Left ventricle myocardium inferior (tissue), 1 donor: ENCODE results near the gene AASDHPPT. TPM values are rescaled to one million over a fixed set of nuclear protein-coding genes. Genes with fewer than 3 reads are reported as not detected.

Source experiments
- DNase-seq: peaks from one replicate; pipeline ENCODE4 v3.0.0-alpha.2; 2020
- H3K27ac ChIP-seq: fragments of 200-600 bp; replicated peaks from 2 replicates; pipeline ENCODE4 v1.8.0; 2021
- H3K27me3 ChIP-seq: fragments of 200-600 bp; 2 replicates; pipeline ENCODE4 v1.8.0; 2021; ENCODE audit warnings: low read depth
- H3K36me3 ChIP-seq: fragments of 200-600 bp; 2 replicates; pipeline ENCODE4 v1.8.0; 2021
- H3K4me1 ChIP-seq: fragments of 200-600 bp; 2 replicates; pipeline ENCODE4 v1.8.0; 2021
- H3K4me3 ChIP-seq: fragments of 200-600 bp; 2 replicates; pipeline ENCODE4 v1.8.0; 2021; ENCODE audit warnings: mild to moderate bottlenecking, moderate library complexity
- H3K9me3 ChIP-seq: fragments of 200-600 bp; replicated peaks from 2 replicates; pipeline ENCODE4 v1.8.0; 2021
- intact Hi-C: fragments of 100-400 bp; cut with micrococcal nuclease; formaldehyde crosslinking; loops from one replicate; pipeline ENCODE4 v1.11.0; 2022
- total RNA-seq: library from RNA; stranded (reverse); fragmentation: NEBNext Ultra II Directional; extraction: Animal tissue kit (Norgen Biotek cat#: 25700); gene quantifications from one replicate; pipeline ENCODE4 v1.2.1, GENCODE V29; 2021
- TF ChIP-seq, protein P1 (sequence below): fragments of 200-600 bp; IDR thresholded peaks from 2 replicates; pipeline ENCODE4 v1.8.0; 2021; ENCODE audit warnings: antibody characterized with exemption, mild to moderate bottlenecking, borderline replicate concordance
- donor health status: DM: no; HTN: yes; CAD: no; lungs with severe emphysema.

AASDHPPT gene
- total RNA-seq, 1 donor from 2014 or later, result 31.1 TPM

DNA sequence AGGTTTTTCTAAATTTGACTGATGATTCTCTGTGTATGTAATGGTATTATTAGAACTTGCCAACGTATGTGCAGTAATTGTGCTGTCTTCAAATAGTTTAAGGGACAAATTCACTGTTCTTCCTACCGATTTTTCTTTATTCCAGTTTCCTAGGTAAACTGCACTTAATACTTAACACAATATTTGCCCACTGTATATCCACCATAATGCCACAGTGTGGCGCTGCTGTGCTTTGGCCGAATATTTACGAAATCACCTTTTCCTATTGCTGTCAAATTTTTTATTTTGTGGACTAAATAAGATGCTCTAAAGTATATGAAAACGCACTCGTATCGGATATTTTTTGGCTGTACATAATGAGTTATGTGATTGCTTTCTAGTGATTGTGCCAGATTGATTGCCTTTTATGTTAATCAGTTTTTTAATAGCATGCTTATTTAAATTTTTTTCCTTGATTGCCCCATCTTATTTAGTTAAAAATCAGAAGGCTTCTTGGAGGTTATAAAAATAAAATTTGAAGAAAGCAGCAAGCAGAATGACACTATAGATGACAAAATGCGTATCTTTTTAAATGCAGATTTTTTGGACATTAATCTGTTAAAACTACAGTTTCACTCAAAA lies 10.5 kb downstream of the AASDHPPT start:
- Histone ChIP-seq H3K4me1 (peaks cover 64% of the 10 kb centered on the region), H3K36me3 (peaks cover 44% of the 10 kb centered on the region), H3K4me3 (no peak overlapping the region), H3K27ac (no peak overlapping the region), H3K9me3 (no peaks in the 10 kb centered on the region), H3K27me3 (no peaks in the 10 kb centered on the region)
- TF ChIP-seq, protein P1, sequence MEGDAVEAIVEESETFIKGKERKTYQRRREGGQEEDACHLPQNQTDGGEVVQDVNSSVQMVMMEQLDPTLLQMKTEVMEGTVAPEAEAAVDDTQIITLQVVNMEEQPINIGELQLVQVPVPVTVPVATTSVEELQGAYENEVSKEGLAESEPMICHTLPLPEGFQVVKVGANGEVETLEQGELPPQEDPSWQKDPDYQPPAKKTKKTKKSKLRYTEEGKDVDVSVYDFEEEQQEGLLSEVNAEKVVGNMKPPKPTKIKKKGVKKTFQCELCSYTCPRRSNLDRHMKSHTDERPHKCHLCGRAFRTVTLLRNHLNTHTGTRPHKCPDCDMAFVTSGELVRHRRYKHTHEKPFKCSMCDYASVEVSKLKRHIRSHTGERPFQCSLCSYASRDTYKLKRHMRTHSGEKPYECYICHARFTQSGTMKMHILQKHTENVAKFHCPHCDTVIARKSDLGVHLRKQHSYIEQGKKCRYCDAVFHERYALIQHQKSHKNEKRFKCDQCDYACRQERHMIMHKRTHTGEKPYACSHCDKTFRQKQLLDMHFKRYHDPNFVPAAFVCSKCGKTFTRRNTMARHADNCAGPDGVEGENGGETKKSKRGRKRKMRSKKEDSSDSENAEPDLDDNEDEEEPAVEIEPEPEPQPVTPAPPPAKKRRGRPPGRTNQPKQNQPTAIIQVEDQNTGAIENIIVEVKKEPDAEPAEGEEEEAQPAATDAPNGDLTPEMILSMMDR, result peak; percentile 84
- peak; percentile 22 for DNase-seq
- intact Hi-C loops, result no loop called here

DNA sequence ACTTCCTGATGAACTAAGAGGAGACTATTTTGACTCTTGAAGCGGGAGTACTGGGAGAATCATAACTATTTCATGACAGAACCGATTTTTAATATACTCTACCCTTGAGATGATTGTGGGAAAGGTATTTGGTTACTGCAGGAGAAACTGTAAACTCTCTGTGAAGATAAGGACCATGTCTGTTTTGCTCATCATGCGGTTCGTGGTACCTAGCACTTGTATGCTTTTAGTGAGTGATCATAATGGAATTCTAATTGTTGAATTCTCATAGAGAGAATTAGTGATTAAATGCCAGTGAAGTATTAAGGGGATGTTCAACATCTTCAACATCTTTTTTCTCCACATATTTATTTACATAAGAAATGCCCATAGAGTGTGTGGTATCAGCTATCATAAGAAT lies 11.4 kb downstream of the AASDHPPT start:
- peaks cover 63% of the 10 kb centered on the region for H3K4me1 ChIP-seq
- DNase-seq, result no peak
- TF ChIP-seq, protein P1, result no peak
- H3K27ac ChIP-seq, result no peak overlapping the region
- H3K9me3 ChIP-seq, result no peaks in the 10 kb centered on the region
- no peak overlapping the region for H3K4me3 ChIP-seq
- no peaks in the 10 kb centered on the region for H3K27me3 ChIP-seq
- intact Hi-C loops, result no loop called here
- peaks cover 50% of the 10 kb centered on the region for H3K36me3 ChIP-seq

DNA sequence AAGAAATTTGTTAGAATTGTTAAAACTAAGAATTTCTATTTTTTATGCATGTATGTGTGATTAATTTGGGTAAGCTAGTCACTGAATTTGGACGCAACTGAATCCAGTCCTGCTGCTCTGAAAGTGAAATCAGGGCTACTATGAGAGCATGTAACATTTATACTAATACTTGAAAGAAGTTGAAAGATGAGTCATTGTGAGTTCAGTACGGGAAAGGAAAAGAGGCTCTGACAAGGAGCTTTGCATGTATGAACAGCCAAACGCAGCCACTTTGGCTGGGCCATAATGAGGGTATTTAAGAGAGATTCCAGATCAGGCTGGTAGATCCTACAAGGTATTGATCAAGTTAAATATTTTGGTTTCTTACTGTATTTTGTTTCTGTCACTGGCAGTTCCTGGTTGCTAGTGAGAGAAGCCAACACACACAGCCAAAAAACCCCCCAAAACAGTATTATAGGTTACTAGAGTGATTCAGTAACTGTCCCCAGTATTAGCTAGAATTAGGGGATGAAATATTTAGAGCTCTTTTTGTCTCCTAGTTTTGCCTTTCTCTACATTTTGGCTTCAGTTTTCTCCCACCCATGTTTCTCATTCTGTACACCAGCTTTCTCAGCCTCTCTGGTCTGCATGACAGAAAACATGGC lies 14.1 kb downstream of the AASDHPPT start:
- TF ChIP-seq, protein P1, result no peak
- Histone ChIP-seq H3K36me3 (peaks cover 56% of the 10 kb centered on the region), H3K4me3 (no peak overlapping the region), H3K27me3 (no peaks in the 10 kb centered on the region), H3K9me3 (no peaks in the 10 kb centered on the region), H3K4me1 (peaks cover 49% of the 10 kb centered on the region), H3K27ac (no peak overlapping the region)
- intact Hi-C loops, result no loop called here
- DNase-seq, result no peak

DNA sequence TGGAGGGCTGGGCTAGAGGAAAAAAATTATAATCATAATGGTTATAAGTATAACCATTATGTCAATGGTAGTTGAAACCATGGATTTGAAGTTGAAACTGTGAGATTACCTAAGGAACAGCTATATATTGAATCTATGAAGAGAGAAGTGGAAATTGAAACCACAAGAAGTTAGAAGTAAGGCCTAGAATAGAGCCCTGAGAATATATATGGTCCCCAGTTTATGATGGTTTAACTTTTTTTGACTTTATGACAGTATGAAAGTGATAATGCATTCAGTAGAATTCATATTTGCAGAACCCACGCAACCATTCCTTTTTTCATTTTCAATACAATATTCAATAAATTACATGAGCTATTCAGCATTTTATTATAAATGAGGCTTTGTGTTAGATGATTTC lies 15.0 kb downstream of the AASDHPPT start:
- intact Hi-C loops, result no loop called here
- Histone ChIP-seq H3K36me3 (peaks cover 65% of the 10 kb centered on the region), H3K4me1 (peaks cover 41% of the 10 kb centered on the region), H3K4me3 (no peak overlapping the region), H3K27me3 (no peaks in the 10 kb centered on the region), H3K27ac (no peak overlapping the region), H3K9me3 (no peaks in the 10 kb centered on the region)
- DNase-seq, result no peak
- TF ChIP-seq, protein P1, result no peak

DNA sequence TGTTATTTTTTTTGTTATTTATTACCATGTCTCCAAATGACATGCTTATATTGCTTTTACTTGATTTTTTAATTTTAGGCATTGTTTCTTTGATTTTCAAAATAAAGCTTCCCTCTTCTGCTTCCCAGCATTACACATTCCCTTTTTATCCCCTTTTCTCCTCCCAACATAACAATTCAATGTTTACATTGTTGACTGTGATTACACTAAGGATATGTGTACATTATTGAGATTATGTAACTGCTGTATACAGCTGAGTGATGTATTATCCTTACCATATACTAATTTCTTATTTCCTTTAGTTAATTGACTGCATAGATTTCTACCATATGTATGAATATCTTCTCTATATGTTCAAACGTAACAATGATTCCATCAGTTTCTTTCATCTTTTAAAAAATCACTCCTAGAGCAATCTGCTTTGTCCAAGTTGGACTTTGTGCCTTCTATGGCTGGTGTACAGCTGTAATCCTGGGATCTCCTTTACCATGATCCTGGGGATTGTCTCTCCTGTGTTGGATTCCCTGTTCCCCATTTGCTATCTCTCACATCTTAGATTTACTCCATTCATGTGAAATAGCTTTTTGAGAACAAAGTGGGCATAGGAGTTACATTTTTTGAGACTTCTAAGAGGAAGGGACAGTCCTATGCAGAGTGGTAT lies 21.6 kb downstream of the AASDHPPT start:
- no peaks in the 10 kb centered on the region for H3K27me3 ChIP-seq
- no peak overlapping the region for H3K4me3 ChIP-seq
- no peak for DNase-seq
- TF ChIP-seq, protein P1, result no peak
- H3K27ac ChIP-seq, result no peak overlapping the region
- no peaks in the 10 kb centered on the region for H3K9me3 ChIP-seq
- intact Hi-C loops, result no loop called here
- peaks cover 50% of the 10 kb centered on the region for H3K36me3 ChIP-seq
- no peaks in the 10 kb centered on the region for H3K4me1 ChIP-seq
